HG03378 (cell line): ENCODE data around the gene ARHGEF3.

ENCODE experiments used
- ATAC-seq: cut with Tn5 transposase; IDR thresholded peaks from one replicate; pipeline ENCODE4 v1.9.1; 2021; ENCODE audit warnings: mild to moderate bottlenecking, moderate library complexity; ENCODE audit not compliant: unreplicated experiment

The ARHGEF3 gene

DNA sequence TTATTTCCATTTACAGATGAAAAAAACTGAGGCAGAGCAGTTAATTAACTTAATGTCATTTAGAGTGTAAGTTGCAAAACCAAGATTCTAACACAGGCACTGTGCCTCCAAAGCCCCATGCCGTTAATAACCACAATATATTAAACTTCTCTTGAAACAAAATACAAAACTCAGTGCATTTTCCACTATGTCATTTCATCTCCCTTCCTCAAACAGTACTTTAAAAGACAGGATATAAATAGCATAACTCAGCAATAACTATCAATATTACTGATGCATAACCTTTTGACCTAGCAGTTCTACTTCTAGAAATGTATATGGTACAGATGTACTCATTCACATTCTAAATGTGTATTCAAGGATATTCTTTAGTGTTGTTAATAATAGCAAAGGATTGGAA lies 113.6 kb downstream of the ARHGEF3 start:
- peak; percentile 75 for ATAC-seq

DNA sequence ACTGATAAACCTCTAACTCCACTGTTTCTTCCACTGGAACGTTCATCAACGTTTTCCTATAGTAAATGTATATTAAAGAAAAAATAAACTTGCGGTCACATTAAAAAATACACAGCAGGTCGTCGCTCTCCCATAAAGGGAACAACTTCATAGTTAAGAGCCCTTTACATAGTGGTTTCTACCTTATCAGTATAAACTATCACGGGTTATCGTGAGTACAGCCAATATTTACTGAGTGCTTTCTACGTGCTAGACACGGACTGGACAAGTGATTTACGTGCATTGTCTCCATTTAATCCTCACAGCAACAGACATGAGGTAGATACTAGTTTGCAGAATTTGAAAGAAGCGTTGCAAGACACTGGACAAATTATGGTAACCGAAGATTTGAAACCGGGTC lies 117.7 kb downstream of the ARHGEF3 start:
- no peak for ATAC-seq

GRCh38 chr3:56683122-56683817 lies 118.5 kb downstream of the ARHGEF3 start, which contains the start of gene TASOR:
Gene TASOR (minus strand): TSS chr3:56683265. CDS start chr3:56683006, 259 bp downstream.
- peak; percentile 45 for ATAC-seq

GRCh38 chr3:56682462-56683121 lies 119.2 kb downstream of the ARHGEF3 start:
- peak; percentile 66 for ATAC-seq

DNA sequence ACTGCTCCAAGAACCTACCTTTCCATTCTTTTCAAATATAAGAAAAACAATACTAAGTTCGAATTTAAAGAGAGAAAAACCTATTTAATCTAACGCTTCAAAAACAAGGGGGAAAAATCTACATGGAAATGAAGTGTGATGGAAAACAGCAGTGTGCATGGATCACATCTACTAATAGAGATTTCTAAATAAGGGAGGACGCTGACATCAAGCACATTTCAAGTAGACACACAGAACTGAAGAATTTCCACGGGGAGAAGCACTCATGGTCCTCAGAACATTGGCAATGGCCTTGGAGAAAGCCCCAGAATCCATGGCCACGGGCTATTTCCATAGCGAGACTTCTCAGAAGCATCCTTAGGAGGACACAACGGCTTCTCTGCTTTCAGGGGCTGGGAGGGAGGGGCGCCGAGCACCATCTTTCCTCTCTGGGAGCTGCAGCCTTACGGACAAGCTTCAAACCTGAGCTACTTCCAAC lies 119.7 kb downstream of the ARHGEF3 start:
- no peak for ATAC-seq

- no peak for ATAC-seq
These were observed 121.6 kb downstream of the ARHGEF3 start for GRCh38 chr3:56680054-56680580.
